PC-9 (cell line): ENCODE data around the gene NCOA4. TPM values are rescaled to one million over a fixed set of nuclear protein-coding genes. Genes with fewer than 3 reads are reported as not detected.

Experiments used
- BruUV-seq: library from RNA; stranded (reverse); fragments of 400-500 nt; replicated peaks from 2 replicates; lab custom pipeline; 2021; lab: Mats Ljungman, UMichigan
- CTCF ChIA-PET: fragments of 300-600 bp; sonication (Branson Sonifier 250); formaldehyde crosslinking; loops from one replicate; lab custom pipeline; 2022; ENCODE audit warnings: antibody characterized with exemption; lab: Charles Lee
- POLR2A ChIA-PET: fragments of 300-600 bp; sonication (Branson Sonifier 250); formaldehyde crosslinking; loops from one replicate; lab custom pipeline; 2022; ENCODE audit warnings: antibody characterized with exemption; ENCODE audit not compliant: unreplicated experiment; lab: Charles Lee
- DNase-seq, 2 experiments: peaks; one replicate each; pipeline versions ENCODE4 v3.0.0 to v3.0.0-alpha.2; 2015 to 2022; ENCODE audit warnings: mixed read lengths in 1 of 2
- H2AFZ ChIP-seq: fragments of 200-600 bp; sonication (generic); 2 replicates; pipeline ENCODE4 v1.8.1; 2017; ENCODE audit warnings: antibody characterized with exemption
- H3F3A ChIP-seq: fragments of 200-600 bp; sonication (generic); 2 replicates; pipeline ENCODE4 v1.8.1; 2017; ENCODE audit warnings: antibody characterized with exemption, mild to moderate bottlenecking, low read depth; ENCODE audit not compliant: insufficient read depth
- H3K27ac ChIP-seq: fragments of 200-600 bp; sonication (generic); 2 replicates; pipeline ENCODE4 v1.6.1; 2016; ENCODE audit warnings: mixed run types
- H3K27me3 ChIP-seq: fragments of 200-600 bp; sonication (generic); 2 replicates; pipeline ENCODE4 v1.6.1; 2016; ENCODE audit warnings: low read depth, mixed run types; ENCODE audit not compliant: insufficient read depth
- H3K36me3 ChIP-seq: fragments of 200-600 bp; sonication (generic); 2 replicates; pipeline ENCODE4 v1.6.1; 2016; ENCODE audit warnings: low read depth, mixed run types
- H3K4me1 ChIP-seq: fragments of 200-600 bp; sonication (generic); replicated peaks from 2 replicates; pipeline ENCODE4 v1.6.1; 2016; ENCODE audit warnings: mixed run types; ENCODE audit not compliant: insufficient read depth
- H3K4me2 ChIP-seq: fragments of 200-600 bp; sonication (generic); 2 replicates; pipeline ENCODE4 v1.6.1; 2017; ENCODE audit warnings: mixed run types
- H3K4me3 ChIP-seq: fragments of 200-600 bp; sonication (generic); 2 replicates; pipeline ENCODE4 v1.6.1; 2016; ENCODE audit warnings: mixed run types
- H3K79me2 ChIP-seq: fragments of 200-600 bp; sonication (generic); 2 replicates; pipeline ENCODE4 v1.6.1; 2017; ENCODE audit warnings: low read depth, mixed run types
- H3K9me2 ChIP-seq: fragments of 200-600 bp; sonication (generic); 2 replicates; pipeline ENCODE4 v1.8.1; 2017; ENCODE audit warnings: mild to moderate bottlenecking; ENCODE audit not compliant: insufficient read depth
- H3K9me3 ChIP-seq: fragments of 200-600 bp; sonication (generic); 2 replicates; pipeline ENCODE4 v1.8.1; 2016; ENCODE audit warnings: low read depth; ENCODE audit not compliant: insufficient read depth
- H4K20me1 ChIP-seq: fragments of 200-600 bp; sonication (generic); 2 replicates; pipeline ENCODE4 v1.8.1; 2017; ENCODE audit not compliant: insufficient read depth
- CTCF ChIP-seq: fragments of 200-600 bp; sonication (generic); conservative IDR thresholded peaks from 2 replicates; pipeline ENCODE4 v1.6.1; 2017; ENCODE audit warnings: mixed run types, antibody characterized with exemption, mild to moderate bottlenecking, moderate library complexity
- EZH2 ChIP-seq: fragments of 200-600 bp; sonication (generic); IDR thresholded peaks from 2 replicates; pipeline ENCODE4 v1.8.0; 2017; ENCODE audit warnings: antibody characterized with exemption, low read depth
- intact Hi-C: fragments of 100-400 bp; cut with micrococcal nuclease; formaldehyde crosslinking; loops from one replicate; pipeline ENCODE4 v1.10.0; 2022; ENCODE audit not compliant: unreplicated experiment
- total RNA-seq: library from RNA; stranded (reverse); gene quantifications from 2 replicates; pipeline ENCODE4 v1.2.3, GENCODE V29; 2021

Gene NCOA4
- total RNA-seq, 1 experiment from 2014 or later, result 143 TPM

GRCh38 chr10:46074196-46074946 lies 43.9 kb upstream of the NCOA4 start:
- TF ChIP-seq CTCF (no peak), EZH2 (no peak)

GRCh38 chr10:46073564-46073963 lies 43.1 kb upstream of the NCOA4 start:
- no peaks in the 10 kb centered on the region for H3K9me3 ChIP-seq
- no peak overlapping the region for H3K4me2 ChIP-seq
- no peaks in the 10 kb centered on the region for H3K79me2 ChIP-seq
- DNase-seq, result no peak
- H2AFZ ChIP-seq, result no peak overlapping the region
- no peaks in the 10 kb centered on the region for H4K20me1 ChIP-seq
- intact Hi-C loops, result no loop called here
- no peaks in the 10 kb centered on the region for H3K4me1 ChIP-seq
- POLR2A ChIA-PET, result no interaction called here
- no peaks in the 10 kb centered on the region for H3F3A ChIP-seq
- no peak overlapping the region for H3K4me3 ChIP-seq
- H3K36me3 ChIP-seq, result no peaks in the 10 kb centered on the region
- no peaks in the 10 kb centered on the region for H3K9me2 ChIP-seq
- no peak for TF ChIP-seq CTCF
- no peak for TF ChIP-seq EZH2
- no TSS peak for BruUV-seq
- H3K27me3 ChIP-seq, result no peaks in the 10 kb centered on the region
- CTCF ChIA-PET, result no interaction called here
- no peak overlapping the region for H3K27ac ChIP-seq

More at GRCh38 chr10:46074196-46074946, 43.9 kb upstream of the NCOA4 start:
- H3K27me3 ChIP-seq, result no peaks in the 10 kb centered on the region
- POLR2A ChIA-PET, result no interaction called here
- no peak overlapping the region for H3K4me3 ChIP-seq
- H3K4me2 ChIP-seq, result no peak overlapping the region
- no peaks in the 10 kb centered on the region for H3K79me2 ChIP-seq
- no peaks in the 10 kb centered on the region for H3K9me2 ChIP-seq
- BruUV-seq, result no TSS peak
- no peak overlapping the region for H2AFZ ChIP-seq
- DNase-seq, result no peak
- H3K9me3 ChIP-seq, result no peaks in the 10 kb centered on the region
- H3K36me3 ChIP-seq, result no peaks in the 10 kb centered on the region
- H3F3A ChIP-seq, result no peaks in the 10 kb centered on the region
- CTCF ChIA-PET, result no interaction called here
- H3K4me1 ChIP-seq, result no peaks in the 10 kb centered on the region
- no peaks in the 10 kb centered on the region for H4K20me1 ChIP-seq
- no peak overlapping the region for H3K27ac ChIP-seq
- intact Hi-C loops, result no loop called here

- no peaks in the 10 kb centered on the region for H4K20me1 ChIP-seq
- H3K36me3 ChIP-seq, result no peaks in the 10 kb centered on the region
- no peaks in the 10 kb centered on the region for H3K9me3 ChIP-seq
- ChIA-PET CTCF (no interaction called here), POLR2A (no interaction called here)
- H3K4me2 ChIP-seq, result no peak overlapping the region
- no peaks in the 10 kb centered on the region for H3K27me3 ChIP-seq
- H3K27ac ChIP-seq, result no peak overlapping the region
- DNase-seq, result no peak
- H3K4me3 ChIP-seq, result no peak overlapping the region
- TF ChIP-seq EZH2 (no peak), CTCF (no peak)
- H3K79me2 ChIP-seq, result no peaks in the 10 kb centered on the region
- intact Hi-C loops, result no loop called here
- no TSS peak for BruUV-seq
- no peaks in the 10 kb centered on the region for H3F3A ChIP-seq
- no peaks in the 10 kb centered on the region for H3K9me2 ChIP-seq
- H3K4me1 ChIP-seq, result no peaks in the 10 kb centered on the region
- no peak overlapping the region for H2AFZ ChIP-seq
Observed at GRCh38 chr10:46070749-46071148, 40.3 kb upstream of the NCOA4 start.
